IPS-NIHi7 (cell line): ENCODE results near the gene MCCD1.

Experiments
- DNase-seq: peaks from one replicate; pipeline ENCODE4 v3.0.0; 2012; ENCODE audit warnings: mixed read lengths; ENCODE audit errors: extremely low spot score

The MCCD1 gene

GRCh38 chr6:31569861-31570536 lies 41.2 kb downstream of the MCCD1 start:
- no peak for DNase-seq

GRCh38 chr6:31572041-31572911 lies 43.5 kb downstream of the MCCD1 start, which contains the start of gene LTA:
TSS of gene LTA (plus strand) at chr6:31572289. CDS start at chr6:31572743, 454 bp downstream.
- DNase-seq = no peak

- no peak for DNase-seq
These were observed 44.7 kb downstream of the MCCD1 start for GRCh38 chr6:31573239-31574105.

- peak; percentile 44 for DNase-seq
These were observed 45.6 kb downstream of the MCCD1 start for GRCh38 chr6:31574106-31575061.

- DNase-seq = no peak
These were observed 46.7 kb downstream of the MCCD1 start, which contains the start of gene TNF for GRCh38 chr6:31575335-31575901. TSS of gene TNF (plus strand) at chr6:31575565. CDS start at chr6:31575742, 177 bp downstream.

- no peak for DNase-seq
These were observed 47.4 kb downstream of the MCCD1 start for GRCh38 chr6:31575952-31576685.

- no peak for DNase-seq
These were observed 48.3 kb downstream of the MCCD1 start for GRCh38 chr6:31576897-31577578.

- DNase-seq = no peak
These were observed 48.8 kb downstream of the MCCD1 start for GRCh38 chr6:31577579-31577966.

- peak; percentile 67 for DNase-seq
These were observed 49.7 kb downstream of the MCCD1 start for GRCh38 chr6:31578184-31579118.

GRCh38 chr6:31579119-31579505 lies 50.4 kb downstream of the MCCD1 start:
- no peak for DNase-seq
